Activated T-cell treated with anti-CD3 and anti-CD28 coated beads for 48 hours (primary cell): ENCODE results near the gene PFDN6.
A peak's percentile ranks its signal among the peaks of the same experiment; 100 is the strongest.
"Not testable (repeated sequence)": the region's sequence is repeated elsewhere in the genome, so short reads cannot be mapped to it uniquely, and the experiment has no call there.

Experiments used
- DNase-seq: peaks from one replicate; pipeline ENCODE4 v3.0.0-alpha.2; 2020; ENCODE audit warnings: low read depth

The PFDN6 gene

GRCh38 chr6:33273924-33274902 is 15.2 kb upstream of the PFDN6 start:
- DNase-seq = no peak

DNA sequence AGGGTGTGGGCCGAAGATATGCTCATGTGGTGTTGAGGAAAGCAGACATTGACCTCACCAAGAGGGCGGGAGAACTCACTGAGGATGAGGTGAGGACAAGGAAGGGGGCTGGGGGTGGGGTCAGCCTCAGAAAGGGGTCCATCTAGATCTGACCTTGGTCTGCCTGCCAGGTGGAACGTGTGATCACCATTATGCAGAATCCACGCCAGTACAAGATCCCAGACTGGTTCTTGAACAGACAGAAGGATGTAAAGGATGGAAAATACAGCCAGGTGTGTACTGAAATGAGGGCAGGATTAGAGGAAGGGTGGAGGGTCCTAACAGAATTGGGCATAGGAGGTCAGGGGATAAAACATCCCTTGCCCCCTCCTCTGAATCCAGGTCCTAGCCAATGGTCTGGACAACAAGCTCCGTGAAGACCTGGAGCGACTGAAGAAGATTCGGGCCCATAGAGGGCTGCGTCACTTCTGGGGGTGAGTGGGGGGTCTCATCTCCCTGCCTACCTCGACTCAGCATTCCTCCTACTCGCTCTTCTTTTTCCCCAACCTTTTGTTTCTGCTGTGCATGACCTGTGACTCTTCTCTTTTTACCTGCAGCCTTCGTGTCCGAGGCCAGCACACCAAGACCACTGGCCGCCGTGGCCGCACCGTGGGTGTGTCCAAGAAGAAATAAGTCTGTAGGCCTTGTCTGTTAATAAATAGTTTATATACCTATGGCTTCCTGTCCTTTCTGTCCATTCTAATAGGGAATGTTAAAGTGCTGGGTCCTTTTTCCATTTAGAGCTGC is 13.4 kb upstream of the PFDN6 start:
- not testable (repeated sequence) for DNase-seq

DNA sequence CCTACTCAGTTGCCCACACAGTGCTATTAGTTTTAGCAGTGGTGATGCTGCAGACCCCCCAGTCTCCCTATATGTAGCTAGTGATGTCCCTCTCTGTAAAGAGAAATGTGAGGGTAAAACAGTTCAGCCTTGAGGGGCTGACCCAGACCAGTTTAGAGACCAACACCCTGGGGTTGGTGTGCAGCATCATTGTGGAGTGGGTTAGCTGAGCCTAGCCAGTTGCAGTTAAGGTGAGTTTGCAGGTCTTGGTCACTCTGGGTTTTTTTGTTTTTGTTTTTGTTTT is 12.9 kb upstream of the PFDN6 start:
- DNase-seq = no peak

DNA sequence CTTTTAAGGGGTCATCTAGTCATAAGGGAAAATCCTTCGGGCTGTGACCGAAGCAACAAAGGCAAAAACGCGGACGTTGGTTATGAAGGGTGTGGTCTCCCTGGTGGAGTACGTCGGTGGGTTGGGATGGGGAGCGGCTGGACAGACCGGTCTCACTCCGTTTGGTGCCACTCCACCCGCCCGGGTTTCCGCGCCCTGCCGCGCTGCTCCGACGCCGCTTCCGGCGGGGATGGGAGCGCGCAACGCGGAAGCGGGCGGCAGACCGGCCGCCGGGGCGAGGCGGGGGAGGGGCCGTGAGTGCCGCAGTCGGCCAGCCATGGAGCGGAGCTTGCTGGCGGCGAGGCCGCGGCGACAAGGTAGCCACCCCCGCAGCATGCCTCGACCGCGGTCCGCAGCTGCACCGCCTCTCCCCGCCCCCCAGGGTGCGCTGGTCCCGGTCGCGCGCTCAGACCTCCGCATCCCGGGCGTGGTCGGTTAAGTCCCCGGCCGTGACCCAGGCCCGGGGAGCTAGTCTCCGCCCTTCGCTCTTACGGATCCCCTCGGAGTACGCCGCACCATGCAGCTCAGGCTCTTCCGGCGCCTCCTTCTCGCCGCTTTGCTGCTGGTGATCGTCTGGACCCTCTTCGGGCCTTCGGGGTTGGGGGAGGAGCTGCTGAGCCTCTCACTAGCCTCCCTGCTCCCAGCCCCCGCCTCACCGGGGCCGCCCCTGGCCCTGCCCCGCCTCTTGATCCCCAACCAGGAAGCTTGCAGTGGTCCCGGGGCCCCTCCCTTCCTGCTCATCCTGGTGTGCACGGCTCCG is 12.3 kb upstream of the PFDN6 start, which contains the start of gene B3GALT4:
TSS of gene B3GALT4 (plus strand) at position 260 of the 799 bp plus-strand sequence. CDS start at position 557, 297 bp downstream.
- peak; percentile 87 for DNase-seq

GRCh38 chr6:33277663-33278391 is 11.6 kb upstream of the PFDN6 start:
- DNase-seq = peak; percentile 30

DNA sequence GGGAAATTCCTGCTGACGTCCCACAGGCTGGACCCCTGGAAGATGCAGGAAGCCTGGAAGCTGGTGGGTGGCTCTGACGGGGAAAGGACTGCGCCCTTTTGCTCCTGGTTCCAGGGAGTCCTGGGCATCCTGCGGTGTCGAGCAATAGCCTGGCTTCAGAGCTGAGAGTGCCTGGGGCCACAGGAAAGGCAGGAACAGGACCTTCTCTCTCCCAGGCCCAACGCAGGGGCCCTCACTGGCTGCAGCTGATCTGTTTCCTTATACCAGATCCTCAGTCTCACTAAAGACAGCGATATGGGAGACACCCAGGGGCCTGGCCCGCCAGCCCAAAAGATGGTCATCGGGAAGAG is 11.0 kb upstream of the PFDN6 start:
- no peak for DNase-seq

DNA sequence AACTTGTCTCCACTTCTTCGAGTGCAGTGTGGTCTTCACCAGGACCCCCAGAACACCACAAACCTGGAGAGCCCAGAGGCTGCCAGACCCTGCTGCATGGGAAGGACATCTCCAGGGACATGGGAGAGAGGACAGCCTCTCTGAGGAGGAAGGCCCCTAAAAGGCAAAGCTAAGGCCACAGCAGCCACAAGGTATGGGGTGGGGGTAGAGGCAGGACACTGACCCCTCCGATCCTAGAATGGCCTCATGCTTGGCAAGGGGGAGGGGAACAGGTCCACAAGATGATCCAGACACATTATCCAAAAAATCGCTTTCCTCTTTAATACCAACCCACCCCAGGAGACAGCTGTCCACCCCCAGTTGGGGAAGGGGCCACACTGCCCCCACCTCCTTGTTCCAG is 10.6 kb upstream of the PFDN6 start:
- DNase-seq = no peak

DNA sequence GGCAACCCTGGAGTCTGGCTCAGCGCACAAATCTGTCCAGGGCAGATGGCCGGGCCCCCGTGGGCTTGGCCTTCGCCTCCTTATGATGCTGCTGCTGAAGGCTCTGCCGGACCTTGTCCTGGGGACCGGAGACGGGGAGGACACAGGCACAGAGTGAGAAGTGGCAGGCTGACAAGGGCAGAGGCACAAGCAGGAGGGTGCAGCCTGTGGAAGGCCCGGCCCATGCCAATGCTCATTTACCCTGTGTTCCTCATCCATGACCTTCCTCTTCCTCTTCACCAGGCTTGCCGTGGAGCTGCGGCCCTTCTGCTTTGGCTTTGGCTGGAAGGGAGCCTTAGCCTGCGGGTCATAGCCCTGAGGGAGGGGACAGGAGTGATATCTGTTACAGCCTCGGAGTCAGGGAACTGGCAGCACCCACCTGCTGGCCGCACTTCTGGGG is 10.1 kb upstream of the PFDN6 start:
- no peak for DNase-seq

DNA sequence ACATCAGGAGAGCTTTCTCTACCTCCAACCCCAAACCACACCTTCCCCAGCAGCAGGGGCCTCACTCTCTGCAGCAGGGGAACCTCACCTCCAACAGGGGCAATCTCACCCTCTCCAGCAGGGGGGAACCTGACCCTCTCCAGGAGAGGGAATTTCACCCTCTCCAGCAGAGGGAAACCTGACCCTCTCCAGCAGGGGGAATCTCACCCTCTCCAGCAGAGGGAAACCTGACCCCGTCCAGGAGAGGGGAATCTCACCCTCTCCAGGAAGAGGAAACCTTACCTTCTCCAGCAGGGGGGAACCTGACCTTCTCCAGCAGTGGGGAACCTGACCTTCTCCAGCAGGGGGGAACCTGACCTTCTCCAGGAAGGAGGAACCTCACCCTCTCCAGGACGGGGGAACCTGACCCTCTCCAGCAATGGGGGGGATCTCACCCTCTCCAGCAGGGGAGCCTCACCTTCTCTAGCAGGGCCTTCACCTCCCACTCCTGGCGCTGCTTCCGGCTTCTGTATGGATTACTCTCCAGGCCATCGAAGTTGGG is 9.4 kb upstream of the PFDN6 start:
- no peak for DNase-seq

DNA sequence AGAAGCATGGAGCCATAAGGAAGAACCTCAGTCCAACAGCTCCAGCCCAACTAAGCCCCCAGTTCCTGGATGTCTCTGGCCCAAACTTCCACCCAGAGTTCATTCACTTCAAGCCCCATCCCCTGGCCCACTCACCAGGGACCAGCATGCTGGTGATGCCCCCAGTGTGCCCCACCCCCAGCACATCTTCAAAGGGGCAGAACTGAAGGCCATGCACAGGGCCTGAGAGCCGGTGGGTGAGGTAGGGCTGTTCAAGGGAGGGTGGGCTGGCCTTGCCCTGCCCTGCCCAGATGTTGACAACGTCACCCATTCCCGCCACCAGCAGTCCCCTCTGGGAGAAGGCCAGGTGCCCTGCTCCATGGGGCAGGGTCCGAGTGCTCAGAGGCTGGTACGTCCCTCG is 8.9 kb upstream of the PFDN6 start:
- no peak for DNase-seq

- not testable (repeated sequence) for DNase-seq
Observed at GRCh38 chr6:33285214-33285613, 4.2 kb upstream of the PFDN6 start.

GRCh38 chr6:33286946-33287914 is 2.2 kb upstream of the PFDN6 start:
- no peak for DNase-seq

DNA sequence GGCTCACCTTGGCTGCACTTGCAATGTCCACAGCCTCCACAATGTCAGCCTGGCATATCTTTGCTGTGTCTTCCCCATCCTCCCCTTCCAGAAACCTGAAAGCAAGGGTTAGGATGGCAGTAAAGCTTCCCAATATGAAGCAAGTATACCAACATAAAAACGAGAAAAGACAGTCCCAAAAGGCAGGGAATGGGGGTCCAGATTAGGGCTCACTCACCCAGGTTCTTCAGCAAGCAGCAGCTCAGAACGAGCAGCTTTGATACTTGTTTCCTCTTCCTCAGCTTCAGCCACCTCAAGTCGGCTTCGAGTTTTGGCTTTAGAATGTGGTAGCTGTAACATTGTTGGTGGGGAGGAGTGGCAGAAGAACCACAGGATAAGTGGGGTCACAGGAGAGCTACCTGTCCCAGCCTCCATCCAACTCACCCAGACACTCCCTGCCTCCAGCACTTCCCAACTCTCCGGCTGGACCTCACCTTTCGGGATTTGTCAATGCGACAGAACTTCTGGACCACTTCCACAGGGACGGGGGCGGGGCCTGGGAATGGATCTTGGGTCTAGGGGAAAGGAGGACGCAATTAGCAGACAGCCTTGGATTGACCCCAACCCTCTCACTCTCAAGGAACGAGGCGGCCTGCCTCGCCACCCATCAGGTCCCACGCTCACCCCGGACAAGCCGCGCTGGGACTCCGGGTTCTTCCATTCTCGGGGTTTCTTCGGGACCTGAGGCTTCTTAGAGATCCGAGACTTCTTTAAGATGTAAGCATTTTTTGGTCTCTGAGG is 1.1 kb upstream of the PFDN6 start:
- no peak for DNase-seq

- DNase-seq = no peak
Observed at GRCh38 chr6:33289784-33290315, 449 bp downstream of the PFDN6 start.

- DNase-seq = no peak
Observed at GRCh38 chr6:33290459-33290858, 1.1 kb downstream of the PFDN6 start.

DNA sequence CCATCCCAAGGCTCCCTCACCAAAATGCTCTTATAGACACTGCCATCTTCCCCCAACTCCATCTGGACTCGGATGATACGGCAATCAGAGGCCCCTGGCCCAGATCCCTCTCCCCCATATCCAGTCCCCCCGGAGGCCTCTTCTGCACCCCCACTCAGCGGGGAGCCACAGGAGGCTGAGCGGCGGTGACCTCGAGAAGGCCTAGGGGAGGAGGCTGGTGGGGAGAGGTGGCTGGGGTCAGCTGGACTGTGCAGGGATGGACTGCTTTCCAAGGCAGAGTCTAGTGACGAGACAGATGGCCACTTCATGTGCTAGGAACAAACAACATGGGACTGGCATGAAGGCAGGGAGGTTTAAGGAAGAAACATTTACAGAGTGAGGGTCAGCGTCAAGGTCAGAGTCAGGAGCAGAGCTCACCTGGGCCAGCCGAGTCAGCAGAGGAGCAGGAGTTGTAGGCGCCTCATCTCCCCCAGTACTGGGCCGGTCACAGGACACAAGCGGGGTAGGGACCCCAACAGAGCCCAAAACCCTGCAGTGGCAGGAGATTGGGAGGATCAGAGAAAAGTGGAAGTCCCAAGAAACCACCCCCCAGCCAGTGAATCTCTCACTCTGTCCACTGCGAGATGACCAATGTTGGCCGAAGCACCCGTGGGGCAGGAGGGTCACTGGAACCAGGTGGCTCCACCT is 3.7 kb downstream of the PFDN6 start:
- no peak for DNase-seq

DNA sequence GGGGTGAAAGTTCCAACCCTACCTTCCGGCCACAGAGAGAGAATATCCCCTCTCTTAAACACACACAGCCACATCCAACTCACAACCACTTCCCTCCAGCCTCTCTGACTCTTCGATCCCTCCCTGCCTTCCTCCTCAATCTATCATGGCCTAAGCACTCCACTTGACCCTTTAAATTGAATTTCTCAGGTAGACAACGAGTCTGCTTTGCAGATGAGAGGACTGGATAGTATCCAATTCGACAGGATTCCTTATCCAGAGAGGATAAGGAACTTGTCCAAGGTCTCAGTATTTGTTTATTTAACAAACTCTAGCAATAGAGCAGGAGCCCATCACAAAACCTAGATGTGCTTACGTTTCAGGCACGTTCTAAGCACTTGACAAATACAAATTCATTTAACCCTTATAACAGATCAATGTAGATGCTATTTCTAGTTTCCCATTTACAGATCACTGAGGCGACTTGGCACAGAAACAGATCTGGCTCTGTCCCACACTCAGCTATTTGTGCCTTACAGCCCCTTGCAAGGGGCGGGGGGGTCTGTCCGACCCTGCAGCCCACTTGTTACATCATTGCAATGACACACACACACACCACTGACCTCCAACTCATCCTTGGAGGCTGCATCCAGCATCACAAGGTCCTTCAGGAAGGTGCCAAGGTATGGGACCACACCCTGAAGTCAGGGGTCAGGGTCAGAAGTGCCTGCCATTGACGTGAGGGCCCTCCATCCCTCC is 4.9 kb downstream of the PFDN6 start:
- DNase-seq = no peak
